Gastroesophageal sphincter (tissue), 3 donors: Measurements from ENCODE around the gene ENOX1.

ENCODE experiments used
- POLR2A ChIP-seq, 2 donors: fragments of 450-650 bp; IDR thresholded peaks; one replicate each; pipeline ENCODE4 v1.6.1; 2017; ENCODE audit warnings: antibody characterized with exemption in 2 of 2, mild to moderate bottlenecking in 2 of 2, moderate library complexity in 1 of 2
- POLR2AphosphoS5 ChIP-seq: sonication (generic); formaldehyde crosslinking; IDR thresholded peaks from one replicate; pipeline ENCODE4 v1.6.1; 2017; ENCODE audit warnings: antibody characterized with exemption
- TF ChIP-seq, protein P1 (sequence below), 4 experiments: fragments of 200-600 bp in 2 of 4; fragments of 450-650 bp in 2 of 4; sonication (generic) in 1 of 4; IDR thresholded peaks; one replicate each; pipeline ENCODE4 v1.5.1; 2017 to 2019; ENCODE audit warnings: antibody characterized with exemption in 4 of 4, mild to moderate bottlenecking in 2 of 4, moderate library complexity in 2 of 4

DNA sequence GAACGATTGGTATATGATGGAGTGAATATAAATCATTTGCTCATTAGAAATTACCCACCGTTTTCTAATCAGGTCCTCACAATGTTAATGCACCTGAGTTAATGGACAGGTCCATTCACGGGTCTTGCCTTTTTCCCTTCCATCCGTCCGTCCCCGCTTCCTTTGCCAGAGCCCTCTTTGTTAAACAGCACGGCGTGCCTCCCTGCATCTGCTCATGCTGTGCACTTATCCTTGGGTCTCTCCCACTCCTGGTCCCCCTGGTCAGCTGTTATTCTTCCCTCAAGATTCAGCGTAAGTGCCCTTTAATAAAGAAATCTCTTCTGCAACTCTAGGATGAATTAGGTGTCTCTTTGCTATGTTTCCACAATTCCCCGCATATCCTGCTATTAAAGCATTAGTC is 438.9 kb downstream of the ENOX1 start:
- TF ChIP-seq, protein P1, sequence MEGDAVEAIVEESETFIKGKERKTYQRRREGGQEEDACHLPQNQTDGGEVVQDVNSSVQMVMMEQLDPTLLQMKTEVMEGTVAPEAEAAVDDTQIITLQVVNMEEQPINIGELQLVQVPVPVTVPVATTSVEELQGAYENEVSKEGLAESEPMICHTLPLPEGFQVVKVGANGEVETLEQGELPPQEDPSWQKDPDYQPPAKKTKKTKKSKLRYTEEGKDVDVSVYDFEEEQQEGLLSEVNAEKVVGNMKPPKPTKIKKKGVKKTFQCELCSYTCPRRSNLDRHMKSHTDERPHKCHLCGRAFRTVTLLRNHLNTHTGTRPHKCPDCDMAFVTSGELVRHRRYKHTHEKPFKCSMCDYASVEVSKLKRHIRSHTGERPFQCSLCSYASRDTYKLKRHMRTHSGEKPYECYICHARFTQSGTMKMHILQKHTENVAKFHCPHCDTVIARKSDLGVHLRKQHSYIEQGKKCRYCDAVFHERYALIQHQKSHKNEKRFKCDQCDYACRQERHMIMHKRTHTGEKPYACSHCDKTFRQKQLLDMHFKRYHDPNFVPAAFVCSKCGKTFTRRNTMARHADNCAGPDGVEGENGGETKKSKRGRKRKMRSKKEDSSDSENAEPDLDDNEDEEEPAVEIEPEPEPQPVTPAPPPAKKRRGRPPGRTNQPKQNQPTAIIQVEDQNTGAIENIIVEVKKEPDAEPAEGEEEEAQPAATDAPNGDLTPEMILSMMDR (IDR thresholded peaks at IDR 0.05), result no peak
- TF ChIP-seq POLR2A (IDR thresholded peaks at IDR 0.05) (no peak), POLR2AphosphoS5 (no peak)
